HTR-8/SVneo (cell line): ENCODE data around the gene TFB1M.
A peak's percentile ranks its signal among the peaks of the same experiment; 100 is the strongest.
"Not testable (repeated sequence)": the region's sequence is repeated elsewhere in the genome, so short reads cannot be mapped to it uniquely, and the experiment has no call there.

Experiments
- DNase-seq: peaks from one replicate; pipeline ENCODE4 v3.0.0; 2011; ENCODE audit warnings: low spot score, mixed read lengths; ENCODE audit not compliant: insufficient read length
- FAIRE-seq: peaks from 2 replicates; lab custom pipeline; 2011; peaks lifted over from hg19 to GRCh38; lab: Jason Lieb, UNC

Gene TFB1M

DNA sequence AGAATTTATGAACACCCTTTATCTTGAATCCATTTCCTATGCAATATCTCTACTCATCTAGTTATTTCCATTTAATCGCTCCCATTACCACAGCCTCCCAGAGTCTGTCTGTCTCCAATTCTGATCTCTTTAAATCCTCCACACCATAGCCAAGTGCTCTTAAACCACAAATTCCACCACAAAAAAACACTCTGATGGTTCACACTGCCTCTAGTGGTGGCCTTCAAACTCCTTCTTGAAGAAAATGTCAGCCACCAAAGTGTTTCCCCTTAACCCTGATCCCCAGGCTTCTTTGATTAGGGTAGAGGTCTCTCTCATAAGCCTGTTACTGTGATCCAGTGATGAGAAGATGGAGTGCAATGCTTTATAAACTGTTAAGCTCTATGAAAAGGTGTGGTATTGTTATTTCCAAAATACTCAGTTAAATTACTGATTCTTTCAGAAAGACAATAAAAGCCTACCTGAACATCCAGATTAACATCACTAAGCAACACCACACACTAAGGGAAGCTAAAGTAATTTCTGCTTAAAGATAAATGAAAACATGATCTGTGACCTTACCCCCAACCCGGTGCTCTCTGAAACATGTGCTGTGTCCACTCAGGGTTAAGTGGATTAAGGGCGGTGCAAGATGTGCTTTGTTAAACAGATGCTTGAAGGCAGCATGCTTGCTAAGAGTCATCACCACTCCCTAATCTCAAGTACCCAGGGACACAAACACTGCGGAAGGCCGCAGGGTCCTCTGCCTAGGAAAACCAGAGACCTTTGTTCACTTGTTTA lies 46.0 kb downstream of the TFB1M start:
- peak; percentile 15 for DNase-seq
- FAIRE-seq = not testable (repeated sequence)

DNA sequence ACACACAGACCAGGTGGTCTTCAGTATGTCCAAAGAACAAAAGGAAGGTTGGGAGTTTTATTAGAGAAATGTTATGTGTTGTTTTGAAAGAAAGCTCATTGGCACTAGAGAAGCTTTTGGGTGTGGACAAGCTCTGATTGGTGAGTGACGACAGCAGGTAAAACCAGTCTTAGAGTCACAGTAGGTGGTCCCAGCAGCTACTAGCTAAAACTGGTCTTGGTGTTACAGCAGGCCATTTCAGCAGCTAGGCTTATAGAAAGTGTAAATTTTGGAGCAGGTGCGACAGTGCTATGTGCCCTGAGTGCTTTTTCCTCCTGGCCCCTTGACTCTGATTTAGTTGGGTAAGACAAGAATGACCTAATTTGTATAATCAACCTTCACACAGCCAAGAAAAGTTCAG lies 46.9 kb downstream of the TFB1M start:
- DNase-seq (no peak), FAIRE-seq (no peak)

DNA sequence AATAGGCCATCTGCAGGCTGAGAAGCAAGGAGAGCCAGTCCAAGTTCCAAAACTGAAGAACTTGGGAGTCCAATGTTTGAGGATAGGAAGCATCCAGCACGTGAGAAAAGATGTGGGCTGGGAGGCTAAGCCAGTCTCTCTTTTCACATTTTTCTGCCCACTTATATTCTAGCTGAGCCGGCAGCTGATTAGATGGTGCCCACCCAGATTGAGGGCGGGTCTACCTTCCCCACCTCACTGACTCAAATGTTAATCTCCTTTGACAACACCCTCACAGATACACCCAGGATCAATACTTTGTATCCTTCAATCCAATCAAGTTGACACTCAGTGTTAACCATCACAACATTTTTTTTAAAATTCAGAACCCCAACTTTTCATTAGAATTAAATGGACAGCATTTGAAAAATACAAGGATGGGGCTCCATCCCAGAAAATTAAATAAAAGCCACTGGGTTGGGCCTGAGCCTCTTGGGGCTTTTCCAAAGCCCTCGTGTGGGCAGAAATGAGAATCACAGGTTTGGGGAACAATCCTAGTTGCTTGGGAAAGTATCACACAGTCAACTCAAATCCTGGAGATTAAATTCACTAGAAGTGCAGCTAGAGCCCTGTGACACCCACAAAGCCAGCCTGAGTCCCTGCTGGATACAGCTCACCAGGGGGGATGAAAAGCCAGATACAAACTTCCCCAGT lies 48.3 kb downstream of the TFB1M start:
- no peak for DNase-seq
- no peak for FAIRE-seq

DNA sequence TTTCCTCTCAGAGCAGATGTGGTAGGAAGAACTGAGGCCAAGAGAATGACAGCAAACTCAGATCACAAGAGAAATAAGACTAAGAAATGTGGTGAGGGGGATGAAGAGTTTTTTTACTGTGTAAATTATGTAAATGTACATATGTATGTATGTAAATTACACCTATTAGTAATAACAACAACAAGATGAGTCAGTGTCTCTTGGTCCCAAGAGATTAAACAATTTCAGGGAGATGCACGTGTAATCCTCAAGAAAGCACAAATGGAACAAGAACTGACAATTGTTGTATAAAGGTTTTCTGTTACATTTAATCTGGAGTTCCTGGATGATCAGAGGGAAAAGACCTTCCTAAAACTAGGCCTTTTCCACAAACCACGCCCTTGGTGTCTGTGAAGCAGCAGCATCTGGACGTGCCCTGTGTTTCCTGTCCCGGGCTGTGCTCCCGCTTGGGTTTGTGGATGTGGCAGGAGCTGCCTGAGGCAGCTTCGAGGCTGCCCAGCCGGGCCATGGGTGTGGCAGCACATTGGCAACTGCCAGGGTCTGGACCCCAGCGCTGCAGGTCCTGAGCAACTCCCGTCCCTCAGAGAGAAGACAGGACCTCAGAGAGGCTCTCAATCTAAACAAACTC lies 49.5 kb downstream of the TFB1M start:
- DNase-seq = no peak

DNA sequence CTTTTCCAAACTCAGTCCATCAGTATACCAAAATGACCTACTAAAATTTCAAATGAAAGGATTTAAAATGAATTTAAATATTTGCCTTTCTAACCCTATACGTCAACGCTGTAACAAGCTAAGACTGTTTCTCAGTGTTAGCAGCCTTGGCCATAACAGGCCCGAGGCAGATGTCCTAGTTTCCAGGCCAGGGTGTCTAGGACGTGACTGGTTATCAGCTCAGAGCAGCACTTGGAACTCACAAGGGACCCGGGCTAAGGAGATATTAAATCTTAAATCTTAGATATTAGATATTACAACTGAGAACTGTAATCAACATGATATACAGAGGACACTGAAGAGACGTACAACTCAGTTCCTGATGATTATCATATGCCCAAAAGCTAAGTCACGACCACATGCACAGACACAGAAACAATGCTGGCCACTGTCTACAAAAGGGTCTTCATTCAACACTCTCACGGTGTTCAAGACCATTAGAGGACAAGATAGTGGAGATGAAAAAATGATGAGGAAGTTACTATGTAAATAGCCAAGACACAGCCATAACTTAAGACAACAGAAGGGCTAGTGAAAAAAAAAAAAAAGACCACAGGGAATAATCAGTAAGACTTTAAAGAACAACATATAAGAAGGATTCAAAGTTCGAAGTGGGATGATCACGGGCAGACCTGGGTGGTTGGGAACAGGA lies 50.8 kb downstream of the TFB1M start, which contains the start of gene CLDN20:
CLDN20 (plus strand) TSS at position 641 of the 691 bp plus-strand sequence. CDS start 11,707 bp downstream, outside the sequence.
- FAIRE-seq = no peak
- no peak for DNase-seq

More for the DNA sequence above, 49.5 kb downstream of the TFB1M start:
- no peak for FAIRE-seq

DNA sequence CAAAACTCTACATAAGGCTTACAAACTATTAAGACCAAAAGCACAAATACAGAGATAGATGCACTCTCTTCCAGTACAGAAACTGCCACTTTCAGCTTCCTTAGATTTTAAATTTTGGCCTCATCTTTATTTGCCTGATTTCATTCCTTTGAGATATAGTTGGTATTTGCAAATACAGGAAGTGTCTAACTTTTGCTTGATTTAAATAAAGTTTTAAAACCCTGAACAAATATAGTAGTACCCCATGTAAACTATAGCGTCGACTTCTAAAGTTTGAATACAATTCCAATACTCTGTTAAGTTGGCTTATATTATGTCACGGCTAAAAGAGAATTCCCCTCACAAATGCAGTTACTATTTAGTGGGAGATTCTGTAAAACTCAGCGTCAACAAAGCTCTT lies 51.6 kb downstream of the TFB1M start:
- no peak for DNase-seq
- no peak for FAIRE-seq

DNA sequence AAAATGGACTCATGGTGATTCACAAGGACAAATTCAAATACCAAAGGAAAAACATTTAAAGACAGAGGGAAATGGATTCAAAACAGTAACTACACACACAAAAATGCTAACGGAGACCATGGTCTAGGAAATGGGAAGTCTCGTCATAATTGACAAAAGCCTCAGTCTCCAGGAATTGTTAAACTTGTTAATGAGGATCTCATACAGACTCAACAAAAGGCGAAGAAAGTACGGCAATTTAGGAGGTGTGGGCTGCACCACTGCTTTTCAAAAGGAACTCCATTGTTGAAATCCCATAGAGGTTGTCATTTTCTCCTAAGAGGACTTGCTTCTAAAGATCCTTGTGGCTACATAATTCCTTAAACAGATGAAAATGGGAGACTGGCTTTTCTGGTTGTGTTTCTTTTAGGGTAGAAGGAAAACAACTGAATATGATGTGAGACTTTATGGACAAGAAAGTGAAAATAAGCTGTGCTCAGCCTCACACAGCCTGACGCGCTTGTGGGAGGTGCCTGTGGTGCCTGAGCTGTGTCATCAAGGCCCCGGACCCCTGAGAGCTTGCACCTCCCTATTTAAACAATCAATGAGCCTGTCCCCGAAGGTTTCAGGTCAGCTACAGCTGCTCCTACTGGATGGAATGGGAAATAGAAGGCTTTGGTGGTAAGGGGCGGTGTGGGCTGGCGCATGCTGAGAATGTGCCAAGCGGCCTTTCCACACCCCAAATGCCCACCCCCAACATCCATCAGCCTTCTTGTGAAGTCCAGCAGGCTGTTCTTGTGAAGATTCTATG lies 53.0 kb downstream of the TFB1M start:
- DNase-seq (no peak), FAIRE-seq (no peak)

DNA sequence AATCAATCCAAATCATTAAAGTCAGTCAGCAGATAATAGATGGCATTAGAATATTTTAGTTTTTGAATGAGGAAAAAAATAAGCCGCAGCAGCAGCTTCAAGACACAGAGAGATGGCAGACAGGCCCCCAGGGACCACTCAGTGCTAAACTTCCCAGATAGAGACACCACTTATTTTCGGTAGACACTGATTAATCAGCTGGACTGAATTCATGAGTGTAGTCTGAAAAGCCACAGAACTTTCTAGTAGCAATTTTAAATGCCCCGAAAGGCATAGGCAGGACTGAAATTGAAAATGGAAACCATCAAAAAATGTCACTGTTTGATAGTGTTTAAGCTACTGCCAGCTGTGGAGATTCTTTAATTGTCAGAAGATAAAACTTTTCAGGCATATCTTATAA lies 53.6 kb downstream of the TFB1M start:
- DNase-seq = no peak
- FAIRE-seq = no peak

DNA sequence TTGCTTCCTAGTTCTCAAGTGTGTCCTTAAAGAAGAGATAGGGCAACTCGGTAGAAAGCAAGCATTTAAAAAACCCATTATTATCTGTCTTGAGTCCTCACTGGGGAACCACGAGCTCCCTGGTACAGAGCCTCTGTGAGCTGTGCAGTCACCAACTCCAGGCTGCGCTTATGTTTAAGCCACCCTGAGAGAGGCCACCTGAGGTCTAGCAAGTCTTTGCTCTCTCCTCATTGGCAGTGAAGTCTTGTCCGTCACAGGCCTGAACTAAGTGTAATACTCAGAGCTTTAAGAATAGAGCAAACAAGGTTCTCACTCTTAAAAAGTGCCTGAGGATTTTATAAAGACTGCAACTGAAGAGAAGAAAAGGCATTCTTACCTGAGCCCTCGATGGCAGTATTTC lies 54.4 kb downstream of the TFB1M start:
- FAIRE-seq (no peak), DNase-seq (no peak)

DNA sequence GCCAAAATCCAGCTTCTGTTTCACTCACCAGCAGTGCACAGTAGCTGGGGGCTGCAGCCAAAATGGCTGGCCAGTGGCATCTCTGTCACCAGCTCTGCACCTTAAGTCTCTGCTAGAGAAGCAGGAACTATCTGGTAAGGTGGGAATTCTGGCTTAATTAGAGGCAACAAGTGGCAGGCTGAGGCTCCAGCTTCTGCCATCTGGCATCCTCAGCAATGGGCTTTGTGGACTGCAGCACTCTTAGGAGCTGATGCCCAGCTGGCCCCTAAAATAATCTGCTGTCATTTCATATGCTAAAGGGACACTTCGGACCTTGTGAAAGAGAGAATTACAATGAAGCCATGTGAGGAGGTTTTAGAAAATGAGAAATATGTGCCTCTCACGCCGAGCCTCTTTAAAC lies 55.1 kb downstream of the TFB1M start:
- FAIRE-seq (no peak), DNase-seq (no peak)

DNA sequence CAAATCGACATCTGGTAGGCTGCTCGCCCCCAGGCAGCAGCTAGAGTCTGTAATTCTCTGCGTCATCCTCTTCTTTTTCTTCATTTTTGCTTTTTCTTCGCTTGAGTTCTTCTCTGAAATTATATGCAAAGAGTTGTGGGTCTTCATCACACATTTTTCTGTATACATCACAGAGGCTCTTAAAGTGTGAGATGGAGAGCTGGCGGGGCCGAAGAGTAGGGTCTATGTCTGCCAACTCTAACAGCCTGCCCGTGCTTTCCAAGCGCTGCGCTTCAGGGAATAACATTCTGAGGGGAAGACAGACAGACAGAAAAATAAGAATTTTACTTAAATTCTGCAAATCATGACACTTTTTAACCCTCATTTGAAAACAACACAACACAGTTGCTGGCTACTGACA lies 56.5 kb downstream of the TFB1M start:
- DNase-seq (no peak), FAIRE-seq (no peak)

DNA sequence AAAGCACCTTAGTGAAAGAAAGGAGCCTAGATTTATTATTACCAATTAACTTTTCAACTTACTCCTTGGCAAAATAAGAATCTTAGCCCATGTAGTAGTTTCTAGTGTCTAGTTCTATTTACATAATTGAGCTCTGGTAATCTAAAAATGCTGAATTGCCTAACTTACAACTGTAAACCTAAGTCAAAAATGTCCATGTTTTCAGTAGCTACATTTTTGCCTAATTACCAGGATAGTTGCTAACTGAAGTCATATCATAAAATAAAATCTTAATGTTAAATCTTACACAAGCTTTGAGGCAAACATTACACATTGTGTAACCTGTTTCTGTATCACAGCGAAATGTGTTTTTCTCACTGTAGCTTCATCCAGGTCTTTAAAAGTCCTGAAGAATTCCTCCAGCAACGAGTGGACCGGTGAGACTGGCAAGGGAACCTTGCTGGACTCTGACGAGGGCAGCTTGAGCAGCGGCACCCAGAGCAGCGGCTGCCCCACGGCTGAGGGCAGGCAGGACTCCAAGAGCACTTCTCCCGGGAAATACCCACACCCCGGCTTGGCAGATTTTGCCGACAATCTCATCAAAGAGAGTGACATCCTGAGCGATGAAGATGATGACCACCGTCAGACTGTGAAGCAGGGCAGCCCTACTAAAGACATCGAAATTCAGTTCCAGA lies 58.0 kb downstream of the TFB1M start:
- FAIRE-seq (no peak), DNase-seq (no peak)

DNA sequence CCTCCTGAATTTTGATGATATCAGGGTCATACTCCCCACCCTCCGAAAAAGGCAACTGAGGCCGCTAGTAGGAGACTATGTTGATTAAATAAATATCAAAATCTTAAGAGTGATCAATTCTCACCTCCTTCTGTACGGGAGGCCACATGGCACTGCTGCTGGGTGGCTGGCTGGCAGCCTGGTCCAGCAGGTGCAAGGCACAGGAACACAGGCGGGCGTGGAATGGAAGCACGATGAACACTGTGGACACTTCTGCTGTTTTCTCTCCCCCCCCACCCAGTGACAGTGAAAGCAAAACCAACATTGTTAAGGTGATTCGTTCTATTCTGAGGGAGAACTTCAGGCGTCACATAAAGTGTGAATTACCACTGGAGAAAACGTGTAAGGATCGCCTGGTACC lies 60.1 kb downstream of the TFB1M start:
- no peak for DNase-seq
- no peak for FAIRE-seq

DNA sequence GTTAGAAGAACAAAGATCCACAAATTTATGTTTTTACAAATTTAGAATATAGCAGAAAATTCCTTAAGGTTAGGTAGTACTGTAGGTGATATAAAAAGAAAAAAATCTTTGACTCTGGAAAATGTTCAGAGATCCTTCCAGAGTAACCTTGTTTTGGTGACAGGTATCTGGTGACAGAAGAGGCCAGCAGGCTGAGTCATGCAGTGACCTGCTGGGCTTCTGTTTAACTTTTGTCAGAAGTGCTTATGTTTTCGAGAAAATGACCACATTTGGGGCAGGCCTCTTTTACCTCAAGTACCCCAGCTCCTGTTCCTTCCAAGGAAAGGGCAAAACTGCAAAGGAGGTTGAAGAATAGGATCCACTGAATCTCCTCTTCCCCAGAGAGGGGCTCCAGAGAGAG lies 60.9 kb downstream of the TFB1M start:
- no peak for DNase-seq
- no peak for FAIRE-seq

DNA sequence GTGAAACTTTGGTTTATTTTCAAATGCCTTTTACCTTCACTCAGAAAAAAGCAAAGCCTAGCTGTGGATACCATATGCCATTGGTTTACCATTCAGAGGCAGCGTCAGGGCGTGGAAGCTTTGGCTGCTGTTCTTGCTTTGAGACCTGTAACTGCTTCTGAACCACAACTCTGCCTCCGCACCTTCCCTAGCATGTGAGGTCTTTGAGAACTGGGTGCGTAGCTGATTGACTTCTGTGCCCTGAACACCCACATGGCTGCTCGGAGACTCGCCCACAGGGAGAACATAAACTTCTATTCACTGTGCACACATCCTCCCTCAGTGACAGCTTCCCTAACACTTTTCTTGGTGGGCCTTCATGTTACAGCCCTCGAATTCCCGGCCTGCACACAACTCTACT lies 61.7 kb downstream of the TFB1M start:
- no peak for FAIRE-seq
- no peak for DNase-seq

DNA sequence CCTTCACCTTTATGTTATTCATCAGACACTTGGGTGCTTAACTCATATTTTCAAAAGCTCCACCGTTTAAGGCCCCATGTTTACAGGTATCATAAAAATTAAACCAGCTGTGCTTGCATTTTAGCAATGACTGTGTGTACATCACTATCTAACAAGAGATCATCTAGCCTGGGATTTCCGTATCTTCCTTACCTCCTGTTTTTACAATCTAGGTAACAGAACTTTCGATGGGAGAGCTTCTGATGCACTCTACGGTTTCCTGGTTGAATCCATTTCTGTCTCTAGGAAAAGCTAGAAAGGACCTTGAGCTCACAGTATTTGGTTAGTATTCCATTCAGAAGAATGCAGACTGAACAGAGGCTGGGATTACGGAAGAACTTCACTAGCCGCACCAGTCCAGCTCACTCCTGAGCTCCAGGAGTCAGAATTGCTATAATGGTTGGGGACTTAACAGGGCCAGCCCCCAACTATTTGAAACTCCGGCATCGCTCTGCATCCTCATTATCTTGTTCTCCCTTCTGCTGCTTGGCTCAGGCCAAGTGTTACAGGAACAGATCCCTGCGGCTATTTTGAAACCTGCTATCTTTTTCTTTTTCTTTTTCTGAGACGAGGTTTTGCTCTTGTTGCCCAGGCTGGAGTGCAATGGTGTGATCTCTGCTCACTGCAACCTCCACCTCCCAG lies 63.4 kb downstream of the TFB1M start:
- no peak for FAIRE-seq
- DNase-seq = no peak

DNA sequence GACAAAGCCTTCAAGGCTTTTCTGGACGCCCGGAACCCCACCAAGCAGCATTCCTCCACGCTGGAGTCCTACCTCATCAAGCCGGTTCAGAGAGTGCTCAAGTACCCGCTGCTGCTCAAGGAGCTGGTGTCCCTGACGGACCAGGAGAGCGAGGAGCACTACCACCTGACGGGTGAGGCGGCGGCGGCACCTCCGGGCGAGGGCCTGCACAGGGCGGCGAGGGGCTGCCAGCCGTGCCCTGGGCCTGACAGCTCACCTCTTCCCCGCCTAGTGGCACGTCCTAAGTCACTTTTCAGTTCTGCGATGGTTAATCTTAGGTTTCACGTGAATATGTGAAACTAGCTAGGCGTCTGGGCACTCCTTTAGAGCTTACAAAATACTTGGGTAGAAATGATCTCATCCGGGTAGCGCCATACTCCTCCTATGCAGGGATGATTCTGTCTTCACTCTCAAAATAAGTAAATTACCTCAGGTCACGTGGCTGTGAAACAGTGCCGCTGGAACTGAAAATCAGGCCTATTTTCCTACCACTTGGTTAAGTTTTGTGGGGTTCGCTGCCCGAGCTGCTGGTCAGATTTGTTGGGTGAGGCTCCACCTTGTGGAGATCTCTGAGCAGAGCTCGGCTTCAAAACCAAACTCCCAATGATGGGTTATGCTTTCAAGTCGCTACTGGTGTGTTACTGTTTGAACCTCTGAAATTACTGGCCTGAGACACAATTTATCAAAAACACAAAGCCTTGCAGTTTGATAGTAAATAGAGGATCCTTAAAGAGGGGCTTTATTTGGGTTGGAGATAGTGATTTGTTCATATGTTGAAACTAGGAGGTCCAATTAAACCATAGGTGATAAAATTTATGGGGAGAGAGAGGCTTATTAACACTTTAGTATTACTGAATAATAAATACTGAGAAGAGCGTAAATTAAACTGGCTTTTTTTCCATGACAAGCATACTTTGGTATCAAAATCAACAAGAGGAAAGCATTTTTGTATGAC lies 66.0 kb downstream of the TFB1M start:
- no peak for FAIRE-seq
- DNase-seq = peak; percentile 51

DNA sequence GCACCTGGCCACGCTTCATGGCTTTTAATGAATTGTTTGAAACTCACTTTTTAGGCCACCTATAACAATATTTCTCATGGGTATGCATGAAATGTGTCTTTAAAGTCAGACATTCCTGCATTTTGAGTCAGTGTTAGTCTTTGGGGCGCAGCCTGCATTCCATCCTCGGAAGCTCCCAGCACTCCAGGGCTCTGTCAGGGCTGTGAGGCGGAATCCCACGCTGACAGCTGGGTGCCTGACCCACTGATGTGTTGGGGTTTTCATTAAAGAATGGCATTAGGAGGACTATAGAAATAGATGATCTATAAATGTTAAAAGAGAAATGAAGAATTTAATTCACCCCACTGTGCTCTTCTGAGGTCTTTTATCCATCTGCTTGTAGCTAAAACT lies 66.7 kb downstream of the TFB1M start:
- no peak for DNase-seq
- FAIRE-seq = no peak
